Common myeloid progenitor, CD34-positive (primary cell): ENCODE measurements around the gene ASB13.

Experiments used
- CTCF ChIA-PET: fragments of 350-600 bp; sonication (Branson Sonifier 250); formaldehyde crosslinking; loops from one replicate; lab custom pipeline; 2021; ENCODE audit warnings: antibody characterized with exemption; lab: Charles Lee
- POLR2A ChIA-PET: fragments of 350-600 bp; sonication (Branson Sonifier 250); formaldehyde crosslinking; loops from one replicate; lab custom pipeline; 2021; ENCODE audit warnings: antibody characterized with exemption; lab: Charles Lee
- DNase-seq, 3 donors: peaks; one replicate each; pipeline versions ENCODE4 v3.0.0 to v3.0.0-alpha.2; 2013
- H3K27ac ChIP-seq, 2 experiments: 1 replicate in 1 of 2; 2 replicates in 1 of 2; pipeline ENCODE4 v1.7.0; 2013; ENCODE audit warnings: inconsistent platforms in 2 of 2, low read length in 2 of 2, mild to moderate bottlenecking in 2 of 2, low read depth in 1 of 2, moderate library complexity in 1 of 2; ENCODE audit not compliant: severe bottlenecking in 2 of 2, insufficient read depth in 1 of 2, poor library complexity in 1 of 2
- H3K27me3 ChIP-seq, 5 experiments: replicated peaks in 2 of 5; 1 replicate in 3 of 5; 2 replicates in 2 of 5; pipeline versions ENCODE4 v1.6.1 to v1.7.0; 2013; ENCODE audit warnings: low read length in 4 of 5, mild to moderate bottlenecking in 2 of 5, moderate library complexity in 2 of 5, inconsistent platforms in 1 of 5; ENCODE audit not compliant: insufficient read depth in 5 of 5, control insufficient read depth in 4 of 5
- H3K36me3 ChIP-seq, 4 experiments: 1 replicate in 2 of 4; 2 replicates in 2 of 4; pipeline versions ENCODE4 v1.6.1 to v1.7.0; 2013; ENCODE audit warnings: low read length in 3 of 4, control low read depth in 1 of 4, mild to moderate bottlenecking in 1 of 4; ENCODE audit not compliant: control insufficient read depth in 4 of 4, insufficient read depth in 4 of 4
- H3K4me1 ChIP-seq, 4 experiments: 1 replicate in 3 of 4; 2 replicates in 1 of 4; pipeline versions ENCODE4 v1.6.1 to v1.7.1; 2013; ENCODE audit warnings: low read length in 3 of 4, mild to moderate bottlenecking in 3 of 4, control low read depth in 1 of 4, inconsistent platforms in 1 of 4, moderate library complexity in 1 of 4; ENCODE audit not compliant: control insufficient read depth in 4 of 4, insufficient read depth in 4 of 4; ENCODE audit errors: control extremely low read depth in 1 of 4
- H3K4me3 ChIP-seq, 7 experiments: 1 replicate in 4 of 7; 2 replicates in 3 of 7; pipeline versions ENCODE4 v1.5.1 to v1.7.0; 2013; ENCODE audit warnings: mild to moderate bottlenecking in 7 of 7, low read length in 6 of 7, moderate library complexity in 6 of 7, inconsistent platforms in 2 of 7, low read depth in 2 of 7, control low read depth in 1 of 7; ENCODE audit not compliant: insufficient read depth in 4 of 7, control insufficient read depth in 1 of 7; ENCODE audit errors: extremely low read depth in 1 of 7
- H3K9me3 ChIP-seq, 5 experiments: 1 replicate in 4 of 5; 2 replicates in 1 of 5; pipeline versions ENCODE4 v1.6.1 to v1.7.1; 2013; ENCODE audit warnings: low read length in 4 of 5, mild to moderate bottlenecking in 2 of 5, inconsistent platforms in 1 of 5, low read depth in 1 of 5, moderate library complexity in 1 of 5; ENCODE audit not compliant: control insufficient read depth in 4 of 5, insufficient read depth in 2 of 5; ENCODE audit errors: control extremely low read depth in 1 of 5
- WGBS: methylation state at CpG from one replicate; pipeline ENCODE4 v1.1.5; 2013; ENCODE audit not compliant: insufficient coverage; 5-methylcytosine and 5-hydroxymethylcytosine counted together

The ASB13 gene

GRCh38 chr10:5616046-5616445 lies 50.3 kb downstream of the ASB13 start:
- Histone ChIP-seq H3K9me3 (no peaks in the 10 kb centered on the region), H3K4me1 (no peaks in the 10 kb centered on the region), H3K27ac (no peak overlapping the region), H3K27me3 (no peaks in the 10 kb centered on the region), H3K36me3 (no peaks in the 10 kb centered on the region), H3K4me3 (no peak overlapping the region)
- WGBS, result 94% methylated on average over 13 of the region's 26 CpGs
- DNase-seq, result no peak
- ChIA-PET CTCF (interaction anchor here (0.8 to 11.1 kb wide), 3 partner anchors 9 to 173 kb away, joined by 3 to 185 read pairs (median 4); no protein-coding TSS in a partner anchor), POLR2A (no interaction called here)

GRCh38 chr10:5615316-5615715 lies 51.1 kb downstream of the ASB13 start:
- DNase-seq, result no peak
- H3K4me1 ChIP-seq, result no peaks in the 10 kb centered on the region
- 96% methylated on average over 7 of the region's 7 CpGs for WGBS
- H3K27ac ChIP-seq, result no peak overlapping the region
- no peaks in the 10 kb centered on the region for H3K9me3 ChIP-seq
- ChIA-PET CTCF (interaction anchor here (0.8 to 1.7 kb wide), 3 partner anchors 8 to 16 kb away, joined by 3 to 8 read pairs (median 4); no protein-coding TSS in a partner anchor), POLR2A (no interaction called here)
- no peaks in the 10 kb centered on the region for H3K36me3 ChIP-seq
- no peaks in the 10 kb centered on the region for H3K27me3 ChIP-seq
- no peak overlapping the region for H3K4me3 ChIP-seq

- DNase-seq, result no peak
- POLR2A ChIA-PET, result interaction anchor here (0.7 kb wide), 1 partner anchor 65 kb away, joined by 3 read pairs; no protein-coding TSS in a partner anchor
- Histone ChIP-seq H3K36me3 (no peaks in the 10 kb centered on the region), H3K27me3 (no peaks in the 10 kb centered on the region), H3K9me3 (no peaks in the 10 kb centered on the region), H3K4me3 (no peak overlapping the region), H3K4me1 (no peaks in the 10 kb centered on the region), H3K27ac (no peak overlapping the region)
- 100% methylated on average over 3 of the region's 4 CpGs for WGBS
- CTCF ChIA-PET, result interaction anchor here (0.8 to 1.7 kb wide), 4 partner anchors 9 to 279 kb away, joined by 3 to 8 read pairs (median 3); no protein-coding TSS in a partner anchor
These were observed 52.2 kb downstream of the ASB13 start for GRCh38 chr10:5614155-5614721.

- H3K27me3 ChIP-seq, result no peaks in the 10 kb centered on the region
- WGBS, result 100% methylated on average over 8 of the region's 13 CpGs
- CTCF ChIA-PET, result interaction anchor here (0.9 to 1.7 kb wide), 4 partner anchors 9 to 173 kb away, joined by 3 to 8 read pairs (median 4); no protein-coding TSS in a partner anchor
- H3K27ac ChIP-seq, result no peak overlapping the region
- H3K9me3 ChIP-seq, result no peaks in the 10 kb centered on the region
- no peaks in the 10 kb centered on the region for H3K4me1 ChIP-seq
- DNase-seq, result no peak
- no peak overlapping the region for H3K4me3 ChIP-seq
- no peaks in the 10 kb centered on the region for H3K36me3 ChIP-seq
- POLR2A ChIA-PET, result interaction anchor here (0.7 kb wide), 2 partner anchors 21 to 65 kb away, joined by 3 read pairs; no protein-coding TSS in a partner anchor
These were observed 52.8 kb downstream of the ASB13 start for GRCh38 chr10:5613481-5614154.

GRCh38 chr10:5611899-5612680 lies 54.3 kb downstream of the ASB13 start:
- Histone ChIP-seq H3K27me3 (no peaks in the 10 kb centered on the region), H3K36me3 (no peaks in the 10 kb centered on the region), H3K9me3 (no peaks in the 10 kb centered on the region), H3K4me1 (peaks cover 0 to 3% (median 0%) of the 10 kb centered on the region in 4 experiments), H3K4me3 (no peak overlapping the region), H3K27ac (no peak overlapping the region)
- ChIA-PET CTCF (interaction anchor here (1.5 kb wide), 1 partner anchor 11 kb away, joined by 6 read pairs; no protein-coding TSS in a partner anchor), POLR2A (no interaction called here)
- 97% methylated on average over 13 of the region's 15 CpGs for WGBS
- DNase-seq, result no peak

GRCh38 chr10:5609952-5610616 lies 56.3 kb downstream of the ASB13 start:
- peaks cover 0 to 11% (median 4%) of the 10 kb centered on the region in 4 experiments for H3K4me1 ChIP-seq
- 74% methylated on average over 10 of the region's 11 CpGs for WGBS

More at GRCh38 chr10:5609952-5610616, 56.3 kb downstream of the ASB13 start:
- Histone ChIP-seq H3K27me3 (no peaks in the 10 kb centered on the region), H3K4me3 (no peak overlapping the region), H3K9me3 (no peaks in the 10 kb centered on the region), H3K36me3 (no peaks in the 10 kb centered on the region), H3K27ac (no peak overlapping the region)
- DNase-seq, result no peak
- CTCF ChIA-PET, result interaction anchor here (1.6 kb wide), 1 partner anchor 14 kb away, joined by 3 read pairs; no protein-coding TSS in a partner anchor
- POLR2A ChIA-PET, result no interaction called here
